HFFc6 (cell line): Measurements from ENCODE around the gene GHR. TPM values are rescaled to one million over a fixed set of nuclear protein-coding genes. Genes with fewer than 3 reads are reported as not detected.

ENCODE experiments used
- DNase-seq: peaks from one replicate; pipeline ENCODE4 v3.0.0-alpha.2; 2018
- H3K27ac Mint-ChIP-seq: 2 replicates; pipeline ENCODE4 v1.8.0; 2020; ENCODE audit warnings: mild to moderate bottlenecking, mixed read lengths
- H3K27me3 Mint-ChIP-seq: 2 replicates; pipeline ENCODE4 v1.8.0; 2021; ENCODE audit warnings: mild to moderate bottlenecking, moderate library complexity, mixed read lengths; ENCODE audit not compliant: insufficient read depth
- H3K36me3 Mint-ChIP-seq: 2 replicates; pipeline ENCODE4 v1.8.0; 2021; ENCODE audit warnings: low read depth, mixed read lengths
- H3K4me1 Mint-ChIP-seq: 2 replicates; pipeline ENCODE4 v1.8.0; 2020; ENCODE audit warnings: low read depth, mixed read lengths
- H3K4me3 Mint-ChIP-seq: 2 replicates; pipeline ENCODE4 v1.8.0; 2020; ENCODE audit warnings: mild to moderate bottlenecking, moderate library complexity, mixed read lengths
- H3K9me3 Mint-ChIP-seq: 2 replicates; pipeline ENCODE4 v1.8.0; 2020; ENCODE audit warnings: mild to moderate bottlenecking, mixed read lengths
- CTCF ChIP-seq: fragments of 200-600 bp; sonication (generic); IDR thresholded peaks from 2 replicates; pipeline ENCODE4 v1.5.0; 2021; ENCODE audit warnings: antibody characterized with exemption, mild to moderate bottlenecking
- total RNA-seq, 6 experiments: library from RNA; stranded (reverse); fragmentation: NEBNext Ultra II Directional; extraction: Animal tissue kit (Norgen Biotek cat#: 25700); gene quantifications; 2 replicates in 1 of 6; 3 replicates in 5 of 6; pipeline ENCODE4 v1.2.3, GENCODE V29; 2021

Gene GHR
- total RNA-seq, 6 experiments from 2014 or later: 1.3 to 2.1 (median 1.6) TPM

DNA sequence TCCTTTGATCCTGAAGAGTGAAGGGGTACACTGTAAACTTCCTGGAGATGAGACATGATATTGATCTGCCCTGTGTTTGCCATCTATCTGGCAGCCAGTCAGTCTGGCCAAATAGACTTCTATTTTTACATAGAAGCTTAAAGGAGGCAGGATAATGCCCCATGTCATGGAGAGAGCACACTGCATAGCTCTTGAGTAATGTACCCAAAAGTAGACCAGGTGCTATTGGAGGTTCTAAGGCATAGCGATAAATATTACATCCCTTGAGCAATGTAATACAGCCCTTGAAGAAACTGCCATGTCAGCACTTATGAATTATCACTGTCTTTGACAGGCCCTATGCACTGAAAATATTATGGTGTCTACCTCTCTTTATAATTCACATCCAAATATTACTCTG, 131.8 kb downstream of the GHR start:
- no peak for TF ChIP-seq CTCF
- Mint-ChIP-seq H3K4me3 (no peak overlapping the region), H3K27ac (no peak overlapping the region), H3K4me1 (no peaks in the 10 kb centered on the region), H3K36me3 (no peaks in the 10 kb centered on the region), H3K9me3 (peaks cover 8% of the 10 kb centered on the region; the same call in 1 of the 2 replicates), H3K27me3 (no peaks in the 10 kb centered on the region)
- no peak for DNase-seq

GRCh38 chr5:42555797-42556196, 132.6 kb downstream of the GHR start:
- H3K36me3 Mint-ChIP-seq: no peaks in the 10 kb centered on the region
- no peak overlapping the region for H3K27ac Mint-ChIP-seq
- H3K4me1 Mint-ChIP-seq: no peaks in the 10 kb centered on the region
- no peak overlapping the region for H3K4me3 Mint-ChIP-seq
- no peaks in the 10 kb centered on the region for H3K27me3 Mint-ChIP-seq
- peaks cover 4% of the 10 kb centered on the region; the same call in 1 of the 2 replicates for H3K9me3 Mint-ChIP-seq
- DNase-seq: no peak
- no peak for TF ChIP-seq CTCF

- H3K27ac Mint-ChIP-seq: no peak overlapping the region
- no peaks in the 10 kb centered on the region; the same call in 1 of the 2 replicates for H3K9me3 Mint-ChIP-seq
- H3K36me3 Mint-ChIP-seq: no peaks in the 10 kb centered on the region
- TF ChIP-seq CTCF: no peak
- no peaks in the 10 kb centered on the region for H3K4me1 Mint-ChIP-seq
- no peak for DNase-seq
- H3K4me3 Mint-ChIP-seq: no peak overlapping the region
- H3K27me3 Mint-ChIP-seq: no peaks in the 10 kb centered on the region
Observed at GRCh38 chr5:42557689-42558088, 134.4 kb downstream of the GHR start.

DNA sequence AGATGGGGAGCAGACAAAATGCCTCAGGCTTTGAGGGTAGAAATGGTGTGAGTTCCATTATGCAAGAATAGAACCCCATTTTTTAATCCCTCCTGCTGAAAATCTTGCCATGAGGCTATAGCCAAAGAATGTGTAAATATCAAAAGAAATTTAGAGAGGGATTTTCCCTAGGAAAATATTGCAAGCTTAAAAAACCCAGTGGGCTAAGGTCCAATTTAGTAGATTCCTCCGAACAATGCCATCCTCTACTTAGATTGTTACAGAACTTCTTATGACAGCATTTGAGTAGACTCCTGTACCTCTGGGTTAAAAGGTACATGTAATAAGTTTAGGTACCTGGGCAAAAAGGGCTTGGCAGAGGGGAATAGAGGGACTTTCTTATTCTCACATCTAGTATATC, 138.4 kb downstream of the GHR start:
- H3K9me3 Mint-ChIP-seq: no peaks in the 10 kb centered on the region; the same call in 1 of the 2 replicates
- H3K36me3 Mint-ChIP-seq: no peaks in the 10 kb centered on the region
- H3K27ac Mint-ChIP-seq: no peak overlapping the region
- no peak for TF ChIP-seq CTCF
- H3K4me1 Mint-ChIP-seq: no peaks in the 10 kb centered on the region
- DNase-seq: no peak
- no peak overlapping the region for H3K4me3 Mint-ChIP-seq
- no peaks in the 10 kb centered on the region for H3K27me3 Mint-ChIP-seq

DNA sequence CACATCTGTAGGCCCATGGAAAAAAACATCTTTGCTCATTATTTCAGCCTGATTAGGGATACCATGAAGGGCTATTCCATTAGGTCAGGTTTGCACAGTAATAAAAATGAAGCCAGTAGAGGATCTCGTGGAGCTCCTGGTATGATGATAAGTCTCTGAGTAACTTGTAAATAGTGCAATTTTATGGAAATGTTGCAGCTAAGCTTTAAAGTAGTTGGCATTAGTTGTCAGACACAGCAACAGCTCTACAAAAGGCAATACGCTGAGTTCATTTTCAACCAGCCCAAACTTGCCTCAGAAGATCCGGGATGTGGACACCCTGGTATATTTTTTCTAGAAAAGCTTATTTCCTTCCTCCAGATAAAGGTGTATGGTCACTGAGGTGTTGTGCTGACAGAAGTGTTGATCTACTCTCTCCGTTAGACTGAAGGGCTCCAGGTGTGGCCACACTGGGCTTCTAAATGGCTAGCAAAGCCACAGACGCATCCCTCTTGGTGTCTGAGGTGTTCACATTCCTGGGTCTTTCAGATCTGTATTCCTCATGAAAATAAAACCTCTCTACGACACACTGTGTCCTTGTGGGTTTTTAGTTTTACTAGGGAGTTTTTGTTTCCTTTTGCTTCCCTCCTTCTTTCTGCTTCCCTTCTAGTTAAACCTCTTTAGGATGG, 141.6 kb downstream of the GHR start:
- no peak for DNase-seq
- no peak for TF ChIP-seq CTCF
- H3K27me3 Mint-ChIP-seq: no peaks in the 10 kb centered on the region
- no peak overlapping the region for H3K4me3 Mint-ChIP-seq
- no peaks in the 10 kb centered on the region for H3K4me1 Mint-ChIP-seq
- H3K27ac Mint-ChIP-seq: no peak overlapping the region
- no peaks in the 10 kb centered on the region for H3K36me3 Mint-ChIP-seq
- no peaks in the 10 kb centered on the region; the same call in 1 of the 2 replicates for H3K9me3 Mint-ChIP-seq
